Lower lobe of right lung (tissue), 2 donors: ENCODE measurements around the gene CNOT8. TPM values are rescaled to one million over a fixed set of nuclear protein-coding genes. Genes with fewer than 3 reads are reported as not detected.

Source experiments
- ATAC-seq, 2 donors: fragments of 200-7000 bp; cut with Tn5 transposase; one replicate each; pipeline ENCODE4 v1.9.1; 2020 to 2022; ENCODE audit warnings: mild to moderate bottlenecking in 2 of 2, moderate library complexity in 2 of 2
- DNase-seq: peaks from one replicate; pipeline ENCODE4 v3.0.0-alpha.2; 2020
- H3K27ac ChIP-seq: fragments of 200-600 bp; one replicate; pipeline ENCODE4 v1.8.0; 2022
- H3K27me3 ChIP-seq: fragments of 200-600 bp; one replicate; pipeline ENCODE4 v1.8.0; 2022; ENCODE audit warnings: low read depth
- H3K36me3 ChIP-seq: fragments of 200-600 bp; one replicate; pipeline ENCODE4 v1.8.0; 2022; ENCODE audit warnings: mild to moderate bottlenecking
- H3K4me1 ChIP-seq: fragments of 200-600 bp; one replicate; pipeline ENCODE4 v1.8.0; 2022
- H3K4me3 ChIP-seq: fragments of 200-600 bp; one replicate; pipeline ENCODE4 v1.8.0; 2022; ENCODE audit warnings: mild to moderate bottlenecking
- H3K9me3 ChIP-seq: fragments of 200-600 bp; one replicate; pipeline ENCODE4 v1.8.0; 2022
- intact Hi-C: fragments of 100-400 bp; cut with DNase I; formaldehyde crosslinking; loops from one replicate; pipeline ENCODE4 v1.11.0; 2022
- total RNA-seq: library from RNA; stranded (reverse); fragmentation: NEBNext Ultra II Directional; extraction: Animal tissue kit (Norgen Biotek cat#: 25700); gene quantifications from one replicate; pipeline ENCODE4 v1.2.1, GENCODE V29; 2021
- TF ChIP-seq, protein P1 (sequence below): fragments of 200-600 bp; IDR thresholded peaks from one replicate; pipeline ENCODE4 v1.8.0; 2022; ENCODE audit warnings: antibody characterized with exemption, mild to moderate bottlenecking
- donor health status: DM: no; HTN: yes; CAD: no; lungs with severe emphysema.

CNOT8 gene
- total RNA-seq, 1 donor from 2014 or later: 106 TPM

DNA sequence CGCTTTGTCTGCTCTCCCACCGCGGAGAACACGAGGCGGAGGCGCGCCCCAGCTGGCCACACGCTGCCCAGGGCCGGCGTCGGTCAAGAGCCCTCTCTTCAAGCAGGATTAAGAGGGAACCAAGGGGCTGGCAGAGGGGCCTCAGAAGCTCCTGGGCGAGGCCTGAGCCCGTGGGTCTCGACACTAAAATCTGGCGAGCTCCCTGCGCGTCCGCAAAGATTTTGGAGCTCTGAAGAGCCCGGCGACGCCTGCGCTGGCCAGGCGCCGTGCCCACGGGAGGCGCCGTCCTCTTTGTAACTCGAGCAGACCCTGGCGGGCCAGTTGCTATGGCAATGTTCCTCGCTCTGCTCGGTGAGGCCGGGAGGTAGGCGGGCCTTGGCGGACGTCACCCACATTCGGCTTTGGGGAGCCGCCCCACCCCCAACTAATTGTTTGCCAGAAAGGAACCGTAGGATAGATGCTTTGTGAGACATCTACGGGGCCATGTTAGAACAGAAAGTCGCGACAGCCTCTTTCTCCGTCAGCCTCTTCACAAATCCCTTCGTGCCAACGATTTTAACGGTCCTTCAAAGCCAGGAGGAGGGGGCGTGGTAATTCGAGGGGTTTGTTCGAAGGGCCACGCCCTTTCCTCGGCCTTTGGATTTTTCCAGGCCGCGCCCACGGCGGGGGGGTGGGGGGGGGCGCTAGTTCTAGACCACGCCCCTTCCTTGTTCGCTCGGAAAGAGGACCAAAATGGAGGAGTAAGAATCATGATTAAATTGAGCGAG, 714 bp upstream of the CNOT8 start:
- TF ChIP-seq, protein P1, sequence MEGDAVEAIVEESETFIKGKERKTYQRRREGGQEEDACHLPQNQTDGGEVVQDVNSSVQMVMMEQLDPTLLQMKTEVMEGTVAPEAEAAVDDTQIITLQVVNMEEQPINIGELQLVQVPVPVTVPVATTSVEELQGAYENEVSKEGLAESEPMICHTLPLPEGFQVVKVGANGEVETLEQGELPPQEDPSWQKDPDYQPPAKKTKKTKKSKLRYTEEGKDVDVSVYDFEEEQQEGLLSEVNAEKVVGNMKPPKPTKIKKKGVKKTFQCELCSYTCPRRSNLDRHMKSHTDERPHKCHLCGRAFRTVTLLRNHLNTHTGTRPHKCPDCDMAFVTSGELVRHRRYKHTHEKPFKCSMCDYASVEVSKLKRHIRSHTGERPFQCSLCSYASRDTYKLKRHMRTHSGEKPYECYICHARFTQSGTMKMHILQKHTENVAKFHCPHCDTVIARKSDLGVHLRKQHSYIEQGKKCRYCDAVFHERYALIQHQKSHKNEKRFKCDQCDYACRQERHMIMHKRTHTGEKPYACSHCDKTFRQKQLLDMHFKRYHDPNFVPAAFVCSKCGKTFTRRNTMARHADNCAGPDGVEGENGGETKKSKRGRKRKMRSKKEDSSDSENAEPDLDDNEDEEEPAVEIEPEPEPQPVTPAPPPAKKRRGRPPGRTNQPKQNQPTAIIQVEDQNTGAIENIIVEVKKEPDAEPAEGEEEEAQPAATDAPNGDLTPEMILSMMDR: peak; percentile 21
- H3K9me3 ChIP-seq: no peaks in the 10 kb centered on the region
- H3K27ac ChIP-seq: peak overlapping the region; percentile 100
- DNase-seq (peak; percentile 97), ATAC-seq (peak; percentile 89 to 90)
- H3K27me3 ChIP-seq: no peaks in the 10 kb centered on the region
- H3K36me3 ChIP-seq: no peaks in the 10 kb centered on the region
- intact Hi-C loops: no loop called here
- H3K4me1 ChIP-seq: peaks cover 46% of the 10 kb centered on the region
- peak overlapping the region; percentile 76 for H3K4me3 ChIP-seq

DNA sequence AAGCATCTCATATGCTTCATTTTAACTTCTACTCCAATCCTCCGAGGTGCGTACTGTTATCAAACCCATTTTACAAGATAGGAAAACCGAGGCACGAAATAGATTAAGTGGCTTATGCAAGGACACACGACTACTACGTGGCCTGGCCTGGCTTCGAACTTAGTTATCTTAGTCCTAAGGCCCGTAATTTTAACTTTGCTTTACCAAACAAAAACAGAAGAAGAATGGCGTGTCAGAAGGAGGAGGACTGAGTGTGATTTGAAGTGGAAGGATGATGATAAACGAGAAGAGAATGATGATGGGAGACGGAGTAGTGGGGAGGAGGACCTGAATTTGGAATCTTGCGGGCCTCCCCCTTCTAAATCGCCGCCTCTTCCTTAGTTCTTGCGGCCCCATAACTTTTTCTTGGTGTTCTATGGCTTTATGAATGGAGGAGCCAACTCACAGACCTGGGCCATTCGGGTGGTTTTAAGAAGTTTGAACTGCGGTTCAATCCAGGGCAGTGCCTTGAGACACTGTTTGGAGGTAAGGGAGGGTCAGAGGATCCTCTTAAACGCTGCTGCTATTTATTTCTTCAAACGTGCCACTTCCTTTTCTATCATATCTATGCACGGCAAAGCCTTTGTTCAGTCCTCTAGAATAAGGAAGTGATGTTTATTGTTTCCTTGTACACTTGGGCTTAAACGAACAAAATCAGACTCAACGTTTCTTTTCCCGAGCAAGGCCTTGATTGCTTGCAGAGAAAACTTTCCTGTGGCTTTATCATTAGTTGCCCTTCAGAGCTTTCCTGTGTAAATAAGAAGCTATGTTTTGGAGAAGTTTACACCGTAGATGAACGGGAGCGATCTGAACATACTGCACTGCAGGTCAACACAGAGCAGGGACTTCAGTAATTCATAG, 795 bp downstream of the CNOT8 start:
- no peak for ATAC-seq
- Histone ChIP-seq H3K27me3 (no peaks in the 10 kb centered on the region), H3K27ac (peak overlapping the region; percentile 100), H3K4me3 (peak overlapping the region; percentile 76), H3K9me3 (no peaks in the 10 kb centered on the region), H3K4me1 (peaks cover 58% of the 10 kb centered on the region), H3K36me3 (peaks cover 12% of the 10 kb centered on the region)
- TF ChIP-seq, protein P1: no peak
- no peak for DNase-seq
- intact Hi-C loops: no loop called here

DNA sequence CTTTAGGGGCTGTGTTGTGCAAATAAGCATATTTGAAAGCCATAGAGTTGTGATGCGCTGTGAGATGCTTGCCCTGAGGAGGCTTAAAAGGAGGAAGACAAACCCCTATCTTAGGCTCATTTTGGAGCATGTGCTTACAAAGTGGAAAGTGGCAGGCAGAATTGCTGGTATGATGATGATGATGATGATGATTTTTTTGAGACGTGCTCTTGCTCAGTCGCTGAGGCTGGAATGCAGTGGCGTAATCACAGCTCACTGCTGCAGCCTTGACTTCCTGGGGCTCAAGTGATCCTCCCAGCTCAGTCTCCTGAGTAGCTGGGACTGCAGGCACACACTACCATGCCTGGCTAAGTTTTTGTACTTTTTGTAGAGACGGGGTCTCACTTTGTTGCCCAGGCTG, 1.7 kb downstream of the CNOT8 start:
- Histone ChIP-seq H3K27me3 (no peaks in the 10 kb centered on the region), H3K9me3 (no peaks in the 10 kb centered on the region), H3K4me3 (peak overlapping the region; percentile 76), H3K4me1 (peaks cover 58% of the 10 kb centered on the region), H3K27ac (peak overlapping the region; percentile 100), H3K36me3 (peaks cover 21% of the 10 kb centered on the region)
- no peak for ATAC-seq
- TF ChIP-seq, protein P1: no peak
- DNase-seq: peak; percentile 76
- intact Hi-C loops: no loop called here

DNA sequence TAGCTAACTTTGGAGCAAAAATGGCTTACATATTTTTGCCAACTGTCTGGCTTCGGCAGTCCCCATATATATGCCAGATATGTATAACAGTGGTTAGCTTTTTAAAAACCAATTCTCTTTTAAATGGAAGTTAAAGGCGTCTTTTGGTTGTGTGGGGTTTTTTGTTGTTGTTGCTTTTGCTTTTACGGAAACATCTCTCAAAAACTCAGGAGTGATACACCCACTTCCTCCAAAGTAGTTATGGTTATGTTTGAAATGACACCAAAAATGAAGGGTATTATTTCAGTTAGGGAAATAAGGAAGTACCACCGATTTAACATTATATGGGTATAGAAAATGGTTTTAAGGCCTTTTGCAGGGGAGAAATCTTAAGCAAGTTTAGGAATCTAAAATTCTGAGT, 2.3 kb downstream of the CNOT8 start:
- Histone ChIP-seq H3K9me3 (no peaks in the 10 kb centered on the region), H3K27ac (peak overlapping the region; percentile 100), H3K4me1 (peaks cover 58% of the 10 kb centered on the region), H3K36me3 (peaks cover 27% of the 10 kb centered on the region), H3K27me3 (no peaks in the 10 kb centered on the region), H3K4me3 (peak overlapping the region; percentile 76)
- intact Hi-C loops: no loop called here
- no peak for DNase-seq
- no peak for ATAC-seq
- TF ChIP-seq, protein P1: no peak

DNA sequence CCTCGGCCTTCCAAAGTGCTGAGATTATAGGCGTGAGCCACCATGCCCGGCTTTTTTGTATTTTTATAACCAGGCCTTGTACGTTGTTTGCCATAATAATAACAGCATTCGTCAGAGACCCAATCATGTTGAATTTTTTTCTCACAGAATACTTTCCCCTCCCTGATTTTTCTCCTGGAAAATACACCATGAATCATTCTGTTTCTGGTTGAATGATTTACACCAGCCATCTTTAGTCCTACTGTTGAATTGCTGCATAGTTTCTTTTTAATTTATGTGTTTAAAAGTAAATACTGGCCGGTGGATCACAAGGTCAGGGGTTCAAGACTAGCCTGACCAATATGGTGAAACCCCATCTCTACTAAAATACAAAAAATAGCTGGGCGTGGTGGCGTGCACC, 3.5 kb downstream of the CNOT8 start:
- TF ChIP-seq, protein P1: no peak
- peak overlapping the region; percentile 76 for H3K4me3 ChIP-seq
- H3K27ac ChIP-seq: no peak overlapping the region
- H3K27me3 ChIP-seq: no peaks in the 10 kb centered on the region
- H3K36me3 ChIP-seq: peaks cover 39% of the 10 kb centered on the region
- DNase-seq: no peak
- H3K9me3 ChIP-seq: no peaks in the 10 kb centered on the region
- intact Hi-C loops: no loop called here
- no peak for ATAC-seq
- peaks cover 52% of the 10 kb centered on the region for H3K4me1 ChIP-seq
